ENCODE results near the gene TIMMDC1. TPM values are rescaled to one million over a fixed set of nuclear protein-coding genes. Genes with fewer than 3 reads are reported as not detected.

TIMMDC1 gene
- total and polyA plus RNA-seq, 7 donors, result 98.8 to 311 (median 183) TPM

DNA sequence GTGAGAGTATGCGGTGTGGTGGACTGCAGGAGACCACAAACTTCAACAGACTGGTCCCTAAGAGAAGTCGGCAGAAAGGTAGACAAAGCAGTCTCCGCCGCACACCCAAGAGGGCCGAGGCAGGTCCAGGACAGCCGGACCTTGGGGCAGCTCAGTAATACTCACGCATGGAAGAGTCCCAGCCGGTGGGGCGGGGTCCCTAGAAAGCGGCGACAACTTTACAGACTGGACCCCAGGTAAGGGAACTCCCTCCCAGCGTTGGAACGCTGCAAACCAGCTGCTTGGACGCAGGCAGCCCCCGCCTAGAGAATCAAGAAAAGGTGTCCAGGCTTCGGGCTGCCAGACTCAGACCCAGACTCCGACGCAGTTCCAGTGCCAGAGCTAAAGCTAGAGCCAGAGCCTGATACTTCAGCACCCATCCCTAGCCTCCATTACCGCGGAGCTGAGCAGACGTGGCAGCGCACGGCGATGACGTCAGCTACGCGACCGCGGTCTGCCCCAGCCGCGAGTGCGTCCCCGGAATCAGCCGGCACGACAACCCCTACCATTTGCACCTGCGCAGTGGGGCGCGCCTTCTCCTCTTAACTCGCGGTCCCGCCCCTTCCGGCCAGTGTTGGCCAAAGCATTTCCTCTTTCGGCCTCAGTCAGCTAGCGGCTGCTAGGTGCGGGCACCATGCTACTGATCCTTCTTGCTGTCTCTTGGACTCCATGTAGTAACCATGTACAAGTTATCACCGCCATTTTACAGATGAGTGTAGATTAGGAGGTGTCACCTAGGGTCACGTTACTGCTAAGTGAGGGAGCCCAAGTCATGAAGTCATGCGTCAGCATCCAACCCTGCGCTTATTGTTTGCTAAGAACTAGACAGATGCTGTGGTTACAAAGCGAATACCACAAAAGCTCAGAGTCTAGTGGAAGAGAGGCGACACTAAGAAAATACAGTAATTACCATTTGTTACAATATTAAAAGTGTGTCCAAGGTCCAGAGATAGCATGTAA is 34.9 kb upstream of the TIMMDC1 start, which contains the start of gene TMEM39A:
Gene TMEM39A, minus strand, starts transcription at position 445 of the 999 bp plus-strand sequence. CDS start 1,541 bp downstream, outside the sequence.
- intact Hi-C loops (cut with DNase I), result loop anchor here in 1 of 2 donors (10.0 kb wide), 1 partner anchor 221 kb away; no protein-coding TSS in a partner anchor
- peaks cover 15% of the 10 kb centered on the region for H3K4me1 ChIP-seq

DNA sequence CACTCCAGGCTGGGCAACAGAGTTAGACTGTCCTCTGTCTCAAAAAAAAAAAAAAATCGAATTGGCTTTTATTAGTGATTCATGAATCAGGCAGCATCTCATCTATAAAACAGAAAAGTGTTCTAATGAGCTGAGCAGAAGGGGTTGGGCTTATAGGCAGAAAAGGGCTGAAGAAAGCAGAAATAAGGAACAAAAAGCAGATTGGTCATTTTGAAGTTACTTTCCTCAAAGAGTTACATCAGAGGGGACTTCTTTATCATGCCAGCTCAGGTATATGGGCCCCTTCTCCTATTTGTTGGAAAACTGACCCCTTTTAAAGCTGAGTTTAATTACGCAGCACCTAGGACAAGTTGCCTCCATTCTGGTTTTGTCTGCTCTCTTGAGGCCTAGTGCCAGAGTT is 30.3 kb upstream of the TIMMDC1 start:
- H3K4me3 ChIP-seq, result peak overlapping the region; percentile 96

More for the DNA sequence above, 34.9 kb upstream of the TIMMDC1 start, which contains the start of gene TMEM39A:
- peak within 1 kb of the TSS; percentile 87 for H3K4me3 ChIP-seq
- WGBS, 3 donors, result 5 to 6% (median 5%) methylated on average over 51 of the region's 51 CpGs
- peaks cover 0 to 38% of the 10 kb centered on the region in 2 donors for H3K36me3 ChIP-seq (ENCODE audit: insufficient read depth in 1 of 2, low read depth in 1 of 2)
- DNase-seq (peak; percentile 100), ATAC-seq (peak; percentile 98 to 99 (median 99))
- no peaks in the 10 kb centered on the region for H3K9me3 ChIP-seq
- H3K27me3 ChIP-seq (ENCODE audit: insufficient read depth in 3 of 3, low read length in 2 of 3), result no peaks in the 10 kb centered on the region
- TF ChIP-seq, protein P1, sequence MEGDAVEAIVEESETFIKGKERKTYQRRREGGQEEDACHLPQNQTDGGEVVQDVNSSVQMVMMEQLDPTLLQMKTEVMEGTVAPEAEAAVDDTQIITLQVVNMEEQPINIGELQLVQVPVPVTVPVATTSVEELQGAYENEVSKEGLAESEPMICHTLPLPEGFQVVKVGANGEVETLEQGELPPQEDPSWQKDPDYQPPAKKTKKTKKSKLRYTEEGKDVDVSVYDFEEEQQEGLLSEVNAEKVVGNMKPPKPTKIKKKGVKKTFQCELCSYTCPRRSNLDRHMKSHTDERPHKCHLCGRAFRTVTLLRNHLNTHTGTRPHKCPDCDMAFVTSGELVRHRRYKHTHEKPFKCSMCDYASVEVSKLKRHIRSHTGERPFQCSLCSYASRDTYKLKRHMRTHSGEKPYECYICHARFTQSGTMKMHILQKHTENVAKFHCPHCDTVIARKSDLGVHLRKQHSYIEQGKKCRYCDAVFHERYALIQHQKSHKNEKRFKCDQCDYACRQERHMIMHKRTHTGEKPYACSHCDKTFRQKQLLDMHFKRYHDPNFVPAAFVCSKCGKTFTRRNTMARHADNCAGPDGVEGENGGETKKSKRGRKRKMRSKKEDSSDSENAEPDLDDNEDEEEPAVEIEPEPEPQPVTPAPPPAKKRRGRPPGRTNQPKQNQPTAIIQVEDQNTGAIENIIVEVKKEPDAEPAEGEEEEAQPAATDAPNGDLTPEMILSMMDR (IDR thresholded peaks at IDR 0.05), result peak; percentile 12
- H3K27ac ChIP-seq, result peak within 1 kb of the TSS; percentile 92

DNA sequence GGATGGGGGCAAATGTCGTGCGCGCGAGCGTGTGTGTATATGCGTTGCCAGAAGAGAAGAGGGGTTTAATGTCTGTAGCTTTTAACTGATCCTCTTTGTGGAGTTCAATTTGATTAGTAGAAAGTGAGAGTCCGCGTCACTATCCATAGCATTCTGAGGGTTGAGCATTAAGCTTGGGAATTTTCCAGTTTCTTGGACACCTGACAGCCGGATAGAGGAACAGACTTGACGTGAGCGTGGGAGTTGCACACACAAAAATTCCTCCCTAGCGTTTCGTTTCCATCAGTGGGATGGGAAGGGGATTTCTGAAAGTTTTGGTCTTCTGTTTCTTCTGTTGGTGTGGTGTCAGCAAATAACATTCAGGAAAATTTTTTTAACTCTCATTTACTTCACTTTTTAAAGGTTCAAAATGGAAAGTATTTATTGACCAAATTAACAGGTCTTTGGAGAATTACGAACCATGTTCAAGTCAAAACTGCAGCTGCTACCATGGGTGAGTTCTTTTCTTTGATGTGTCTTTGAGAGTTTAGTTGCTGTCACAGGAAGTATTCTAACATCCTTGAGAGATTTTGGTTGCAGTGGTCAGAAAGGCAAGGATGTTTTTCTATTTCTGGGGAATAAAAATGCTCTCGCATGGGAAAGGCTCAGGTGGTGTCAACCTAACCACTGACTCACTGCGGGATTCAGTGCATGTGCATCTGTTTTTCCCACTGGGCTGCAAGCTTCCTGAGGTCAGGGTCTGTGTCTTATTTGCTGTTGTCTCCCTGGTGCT is 28.7 kb upstream of the TIMMDC1 start:
- intact Hi-C loops (cut with DNase I), result loop anchor here in 1 of 2 donors (2.0 to 10.0 kb wide), 2 partner anchors 27 to 215 kb away; no protein-coding TSS in a partner anchor
- WGBS, 3 donors, result 12 to 16% (median 14%) methylated on average over 16 of the region's 16 CpGs
- TF ChIP-seq, protein P1 (IDR thresholded peaks at IDR 0.05), result no peak
- no peaks in the 10 kb centered on the region for H3K9me3 ChIP-seq
- H3K36me3 ChIP-seq (ENCODE audit: insufficient read depth in 1 of 2, low read depth in 1 of 2), result peaks cover 4 to 43% of the 10 kb centered on the region in 2 donors
- peak overlapping the region; percentile 96 for H3K4me3 ChIP-seq
- DNase-seq (no peak), ATAC-seq (no peak)
- peaks cover 8% of the 10 kb centered on the region for H3K4me1 ChIP-seq
- H3K27ac ChIP-seq, result peak overlapping the region; percentile 91
- H3K27me3 ChIP-seq (ENCODE audit: insufficient read depth in 3 of 3, low read length in 2 of 3), result no peaks in the 10 kb centered on the region

More for the DNA sequence above, 30.3 kb upstream of the TIMMDC1 start:
- DNase-seq (no peak), ATAC-seq (no peak)
- TF ChIP-seq, protein P1 (IDR thresholded peaks at IDR 0.05), result no peak
- Histone ChIP-seq H3K27ac (peak overlapping the region; percentile 91), H3K27me3 (ENCODE audit: insufficient read depth in 3 of 3, low read length in 2 of 3) (no peaks in the 10 kb centered on the region), H3K4me1 (peaks cover 15% of the 10 kb centered on the region), H3K36me3 (ENCODE audit: insufficient read depth in 1 of 2, low read depth in 1 of 2) (peaks cover 4 to 27% of the 10 kb centered on the region in 2 donors), H3K9me3 (no peaks in the 10 kb centered on the region)
- WGBS, 3 donors, result 85 to 94% (median 94%) methylated on average over 2 of the region's 2 CpGs
- intact Hi-C loops (cut with DNase I), result loop anchor here in 1 of 2 donors (2.0 to 10.0 kb wide), 2 partner anchors 29 to 217 kb away; no protein-coding TSS in a partner anchor

DNA sequence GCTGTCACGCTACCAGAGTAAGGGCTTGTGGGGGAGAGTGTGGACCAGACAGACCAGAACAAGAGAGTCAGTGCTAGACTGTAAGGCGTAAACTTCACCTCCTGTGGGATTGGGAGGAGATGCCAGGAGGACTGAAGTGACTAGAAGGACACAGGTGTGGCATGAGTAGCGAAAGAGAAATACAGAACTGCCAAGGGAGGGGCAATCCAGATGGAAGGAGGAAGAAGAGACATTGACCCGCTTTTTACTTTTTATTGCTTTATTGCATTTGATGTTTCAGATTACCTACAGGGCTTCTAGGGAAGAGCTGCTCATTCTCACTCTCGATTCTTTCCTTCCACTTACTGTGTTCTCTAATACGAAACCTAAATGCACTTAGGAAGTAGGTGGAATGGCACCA is 27.5 kb upstream of the TIMMDC1 start:
- intact Hi-C loops (cut with DNase I), result no loop called here
- ATAC-seq (no peak), DNase-seq (no peak)
- Histone ChIP-seq H3K36me3 (ENCODE audit: insufficient read depth in 1 of 2, low read depth in 1 of 2) (peaks cover 4 to 55% of the 10 kb centered on the region in 2 donors), H3K4me3 (no peak overlapping the region), H3K4me1 (peaks cover 8% of the 10 kb centered on the region), H3K27me3 (ENCODE audit: insufficient read depth in 3 of 3, low read length in 2 of 3) (no peaks in the 10 kb centered on the region), H3K9me3 (no peaks in the 10 kb centered on the region), H3K27ac (no peak overlapping the region)
- TF ChIP-seq, protein P1 (IDR thresholded peaks at IDR 0.05), result no peak
- WGBS, 3 donors, result 91 to 96% (median 95%) methylated on average over 6 of the region's 6 CpGs

Measured in psoas muscle (tissue), 8 donors.